Common myeloid progenitor, CD34-positive (primary cell): ENCODE results near the gene ZNF23.

Source experiments
- CTCF ChIA-PET: fragments of 350-600 bp; sonication (Branson Sonifier 250); formaldehyde crosslinking; loops from one replicate; lab custom pipeline; 2021; ENCODE audit warnings: antibody characterized with exemption; lab: Charles Lee
- POLR2A ChIA-PET: fragments of 350-600 bp; sonication (Branson Sonifier 250); formaldehyde crosslinking; loops from one replicate; lab custom pipeline; 2021; ENCODE audit warnings: antibody characterized with exemption; lab: Charles Lee
- DNase-seq, 3 donors: peaks; one replicate each; pipeline versions ENCODE4 v3.0.0 to v3.0.0-alpha.2; 2013
- H3K27ac ChIP-seq, 2 experiments: 1 replicate in 1 of 2; 2 replicates in 1 of 2; pipeline ENCODE4 v1.7.0; 2013; ENCODE audit warnings: inconsistent platforms in 2 of 2, low read length in 2 of 2, mild to moderate bottlenecking in 2 of 2, low read depth in 1 of 2, moderate library complexity in 1 of 2; ENCODE audit not compliant: severe bottlenecking in 2 of 2, insufficient read depth in 1 of 2, poor library complexity in 1 of 2
- H3K27me3 ChIP-seq, 5 experiments: replicated peaks in 2 of 5; 1 replicate in 3 of 5; 2 replicates in 2 of 5; pipeline versions ENCODE4 v1.6.1 to v1.7.0; 2013; ENCODE audit warnings: low read length in 4 of 5, mild to moderate bottlenecking in 2 of 5, moderate library complexity in 2 of 5, inconsistent platforms in 1 of 5; ENCODE audit not compliant: insufficient read depth in 5 of 5, control insufficient read depth in 4 of 5
- H3K36me3 ChIP-seq, 4 experiments: 1 replicate in 2 of 4; 2 replicates in 2 of 4; pipeline versions ENCODE4 v1.6.1 to v1.7.0; 2013; ENCODE audit warnings: low read length in 3 of 4, control low read depth in 1 of 4, mild to moderate bottlenecking in 1 of 4; ENCODE audit not compliant: control insufficient read depth in 4 of 4, insufficient read depth in 4 of 4
- H3K4me1 ChIP-seq, 4 experiments: 1 replicate in 3 of 4; 2 replicates in 1 of 4; pipeline versions ENCODE4 v1.6.1 to v1.7.1; 2013; ENCODE audit warnings: low read length in 3 of 4, mild to moderate bottlenecking in 3 of 4, control low read depth in 1 of 4, inconsistent platforms in 1 of 4, moderate library complexity in 1 of 4; ENCODE audit not compliant: control insufficient read depth in 4 of 4, insufficient read depth in 4 of 4; ENCODE audit errors: control extremely low read depth in 1 of 4
- H3K4me3 ChIP-seq, 7 experiments: 1 replicate in 4 of 7; 2 replicates in 3 of 7; pipeline versions ENCODE4 v1.5.1 to v1.7.0; 2013; ENCODE audit warnings: mild to moderate bottlenecking in 7 of 7, low read length in 6 of 7, moderate library complexity in 6 of 7, inconsistent platforms in 2 of 7, low read depth in 2 of 7, control low read depth in 1 of 7; ENCODE audit not compliant: insufficient read depth in 4 of 7, control insufficient read depth in 1 of 7; ENCODE audit errors: extremely low read depth in 1 of 7
- H3K9me3 ChIP-seq, 5 experiments: 1 replicate in 4 of 5; 2 replicates in 1 of 5; pipeline versions ENCODE4 v1.6.1 to v1.7.1; 2013; ENCODE audit warnings: low read length in 4 of 5, mild to moderate bottlenecking in 2 of 5, inconsistent platforms in 1 of 5, low read depth in 1 of 5, moderate library complexity in 1 of 5; ENCODE audit not compliant: control insufficient read depth in 4 of 5, insufficient read depth in 2 of 5; ENCODE audit errors: control extremely low read depth in 1 of 5
- WGBS: methylation state at CpG from one replicate; pipeline ENCODE4 v1.1.5; 2013; ENCODE audit not compliant: insufficient coverage; 5-methylcytosine and 5-hydroxymethylcytosine counted together

ZNF23 gene

GRCh38 chr16:71399801-71400563 is 62.1 kb downstream of the ZNF23 start:
- H3K9me3 ChIP-seq = peaks cover 0 to 20% (median 16%) of the 10 kb centered on the region in 5 experiments
- H3K4me3 ChIP-seq = no peak overlapping the region
- no peak for DNase-seq
- no peaks in the 10 kb centered on the region for H3K4me1 ChIP-seq
- peaks cover 0 to 83% (median 18%) of the 10 kb centered on the region in 5 experiments for H3K27me3 ChIP-seq
- CTCF ChIA-PET = interaction anchor here (0.8 kb wide), 1 partner anchor 11 kb away, joined by 3 read pairs; no protein-coding TSS in a partner anchor
- POLR2A ChIA-PET = no interaction called here
- WGBS = 100% methylated on average over 1 of the region's 11 CpGs
- no peaks in the 10 kb centered on the region for H3K36me3 ChIP-seq
- H3K27ac ChIP-seq = no peak overlapping the region
